GM12874 (cell line): ENCODE data around the gene PLEKHN1.

Experiments
- CTCF ChIP-seq: IDR thresholded peaks from 2 replicates; pipeline ENCODE4 v1.5.1; 2011; ENCODE audit warnings: low read depth, mild to moderate bottlenecking, control low read depth, low read length, moderate library complexity; ENCODE audit not compliant: insufficient read depth

The PLEKHN1 gene

GRCh38 chr1:1013105-1013921 lies 47.0 kb downstream of the PLEKHN1 start, which contains the start of gene ISG15:
Gene ISG15 (plus strand): TSS chr1:1013497. CDS start chr1:1013574, 77 bp downstream.
- no peak for TF ChIP-seq CTCF

- TF ChIP-seq CTCF = no peak
These were observed 47.8 kb downstream of the PLEKHN1 start for GRCh38 chr1:1013922-1014648.

GRCh38 chr1:1014799-1015681 lies 48.8 kb downstream of the PLEKHN1 start:
- TF ChIP-seq CTCF = peak; percentile 54

- peak; percentile 69 for TF ChIP-seq CTCF
These were observed 53.1 kb downstream of the PLEKHN1 start for GRCh38 chr1:1019122-1019999.

GRCh38 chr1:1020000-1020404 lies 53.7 kb downstream of the PLEKHN1 start, which contains the start of gene AGRN:
Gene AGRN (plus strand): TSS chr1:1020120. CDS start chr1:1020173, 53 bp downstream.
- no peak for TF ChIP-seq CTCF

- TF ChIP-seq CTCF = no peak
These were observed 54.2 kb downstream of the PLEKHN1 start for GRCh38 chr1:1020415-1021009.
